HepG2 (cell line): Measurements from ENCODE around the gene AGGF1. TPM values are rescaled to one million over a fixed set of nuclear protein-coding genes. Genes with fewer than 3 reads are reported as not detected.

Experiments used
- ATF4 ChIP-seq, 2 experiments: fragments of 450-650 bp in 1 of 2; sonication (generic) in 1 of 2; formaldehyde crosslinking; IDR thresholded peaks; 2 replicates each; pipeline versions ENCODE4 v1.5.0 to v1.8.0; 2020 to 2022; ENCODE audit warnings: mild to moderate bottlenecking in 1 of 2, missing genetic modification reagents in 1 of 2
- CREBL2 ChIP-seq: sonication (generic); formaldehyde crosslinking; IDR thresholded peaks from 2 replicates; pipeline ENCODE4 v1.8.1; 2023; ENCODE audit warnings: missing genetic modification reagents, mild to moderate bottlenecking, borderline replicate concordance
- HINFP ChIP-seq: sonication (generic); formaldehyde crosslinking; IDR thresholded peaks from 2 replicates; pipeline ENCODE4 v1.4.0; 2020; ENCODE audit warnings: low read depth, mild to moderate bottlenecking, missing genetic modification reagents
- KDM2A ChIP-seq: sonication (generic); formaldehyde crosslinking; IDR thresholded peaks from 2 replicates; pipeline ENCODE4 v1.4.0; 2020; ENCODE audit warnings: low read depth, missing genetic modification reagents, borderline replicate concordance
- MTF1 ChIP-seq: sonication (generic); formaldehyde crosslinking; IDR thresholded peaks from 2 replicates; pipeline ENCODE4 v1.5.0; 2020; ENCODE audit warnings: missing genetic modification reagents
- NFKB2 ChIP-seq: sonication (generic); formaldehyde crosslinking; IDR thresholded peaks from 2 replicates; pipeline ENCODE4 v1.4.0; 2020; ENCODE audit warnings: missing genetic modification reagents, borderline replicate concordance
- NRL ChIP-seq: sonication (generic); formaldehyde crosslinking; IDR thresholded peaks from 2 replicates; pipeline ENCODE4 v1.5.0; 2020; ENCODE audit warnings: missing genetic modification reagents, mild to moderate bottlenecking, moderate library complexity, borderline replicate concordance
- TAF1 ChIP-seq: sonication (generic); formaldehyde crosslinking; IDR thresholded peaks from 2 replicates; pipeline ENCODE4 v1.4.0; 2020; ENCODE audit warnings: missing genetic modification reagents
- TSC22D2 ChIP-seq: sonication (generic); formaldehyde crosslinking; IDR thresholded peaks from 2 replicates; pipeline ENCODE4 v1.5.1; 2020; ENCODE audit warnings: missing genetic modification reagents, mild to moderate bottlenecking, borderline replicate concordance
- ZBTB10 ChIP-seq: sonication (generic); formaldehyde crosslinking; IDR thresholded peaks from 2 replicates; pipeline ENCODE4 v1.4.0; 2020; ENCODE audit warnings: missing genetic modification reagents, borderline replicate concordance
- ZFP1 ChIP-seq: IDR thresholded peaks from 2 replicates; pipeline ENCODE4 v1.6.1; 2016
- ZGPAT ChIP-seq: IDR thresholded peaks from 2 replicates; pipeline ENCODE4 v1.6.1; 2016; ENCODE audit warnings: mild to moderate bottlenecking
- ZNF10 ChIP-seq: sonication (generic); formaldehyde crosslinking; IDR thresholded peaks from 2 replicates; pipeline ENCODE4 v1.4.0; 2020; ENCODE audit warnings: mild to moderate bottlenecking, low read depth, missing genetic modification reagents, borderline replicate concordance
- ZNF275 ChIP-seq: sonication (generic); formaldehyde crosslinking; IDR thresholded peaks from 2 replicates; pipeline ENCODE4 v1.8.0; 2022; ENCODE audit warnings: missing genetic modification reagents, mild to moderate bottlenecking, inconsistent platforms, borderline replicate concordance
- ZNF501 ChIP-seq: sonication (generic); formaldehyde crosslinking; IDR thresholded peaks from 2 replicates; pipeline ENCODE4 v1.5.1; 2020; ENCODE audit warnings: mild to moderate bottlenecking, moderate library complexity, missing genetic modification reagents
- ZNF605 ChIP-seq: sonication (generic); formaldehyde crosslinking; IDR thresholded peaks from 2 replicates; pipeline ENCODE4 v1.8.0; 2022; ENCODE audit warnings: mild to moderate bottlenecking, missing genetic modification reagents
- ZNF616 ChIP-seq: sonication (generic); formaldehyde crosslinking; IDR thresholded peaks from 2 replicates; pipeline ENCODE4 v1.5.0; 2020; ENCODE audit warnings: low read depth, mild to moderate bottlenecking, missing genetic modification reagents
- ZNF703 ChIP-seq: sonication (generic); formaldehyde crosslinking; IDR thresholded peaks from 2 replicates; pipeline ENCODE4 v1.5.1; 2020; ENCODE audit warnings: missing genetic modification reagents, mild to moderate bottlenecking, moderate library complexity, borderline replicate concordance
- polyA plus RNA-seq, 8 experiments: library from polyadenylated mRNA; depleted of rRNA in 3 of 8; stranded (reverse) in 7 of 8; unstranded in 1 of 8; fragments of >200 nt; fragmentation: Illumina TruSeq in 4 of 8; extraction: Trizol in 4 of 8; gene quantifications; 2 replicates each; pipeline versions ENCODE4 v1.2.1 to v1.2.3, GENCODE V29; 2011 to 2016; ENCODE audit warnings: low read depth in 4 of 8, missing spikeins in 1 of 8, mixed read lengths in 1 of 8; ENCODE audit not compliant: insufficient read depth in 1 of 8
- total RNA-seq, 5 experiments: library from RNA; depleted of rRNA; stranded (reverse); fragments of >200 nt; fragmentation: Illumina TruSeq; extraction: Trizol; gene quantifications; 2 replicates each; pipeline ENCODE4 v1.2.3, GENCODE V29; 2016; ENCODE audit warnings: low read depth in 1 of 5

Gene AGGF1
- total and polyA plus RNA-seq, 2 of the 13 experiments (the other 11 are each of a cell fraction or from before 2014, with no cell fraction given) = 12.9 to 15.5 TPM

GRCh38 chr5:77086689-77087483 is 56.7 kb downstream of the AGGF1 start, which contains the start of gene ZBED3 (continued):
- TF ChIP-seq ZGPAT (CRISPR knock-in tag) = peak; percentile 57; the same call in 1 of the 2 replicates
- 0 out of 2 replicates have a peak, but pooled peaks have one; percentile 76 for TF ChIP-seq ZNF501 (CRISPR knock-in tag)
- peak; percentile 69; the same call in 1 of the 2 replicates for TF ChIP-seq ZNF275 (CRISPR knock-in tag)
- TF ChIP-seq MTF1 (CRISPR knock-in tag) = 0 out of 2 replicates have a peak, but pooled peaks have one; percentile 21
- TF ChIP-seq ZBTB10 (CRISPR knock-in tag) = peak; percentile 76
- peak; percentile 76 for TF ChIP-seq KDM2A (CRISPR knock-in tag)
- TF ChIP-seq ZFP1 (CRISPR knock-in tag) = no peak
- peak; percentile 44; the same call in 1 of the 2 replicates for TF ChIP-seq NFKB2 (CRISPR knock-in tag)
- TF ChIP-seq TAF1 (CRISPR knock-in tag) = peak; percentile 73
- peak; percentile 46; the same call in 1 of the 2 replicates for TF ChIP-seq ZNF616
- TF ChIP-seq CREBL2 (CRISPR knock-in tag) = 0 out of 2 replicates have a peak, but pooled peaks have one; percentile 24
- TF ChIP-seq ZNF703 (CRISPR knock-in tag) = peak; percentile 74; the same call in 1 of the 2 replicates
- peak; percentile 49; the same call in 1 of the 2 replicates for TF ChIP-seq NRL
- TF ChIP-seq TSC22D2 (CRISPR knock-in tag) = 0 out of 2 replicates have a peak, but pooled peaks have one; percentile 4
- TF ChIP-seq ATF4 (CRISPR knock-in tag; IDR thresholded peaks at IDR 0.05) = peak; percentile 88 to 97
- peak; percentile 36 for TF ChIP-seq ZNF605 (CRISPR knock-in tag)
- no peak for TF ChIP-seq ZNF10 (CRISPR knock-in tag)
- 0 out of 2 replicates have a peak, but pooled peaks have one; percentile 49 for TF ChIP-seq HINFP
